GM23338 (cell line): ENCODE measurements around the gene CEP131. TPM values are rescaled to one million over a fixed set of nuclear protein-coding genes. Genes with fewer than 3 reads are reported as not detected.

ENCODE experiments used
- ATAC-seq: fragments of 200-7000 bp; cut with Tn5 transposase; 3 replicates; pipeline ENCODE4 v1.9.1; 2020
- DNase-seq: peaks from one replicate; pipeline ENCODE4 v3.0.0-alpha.2; 2015; ENCODE audit warnings: low spot score
- H2AFZ ChIP-seq: fragments of 200-600 bp; sonication (generic); 2 replicates; pipeline ENCODE4 v1.8.0; 2016; ENCODE audit warnings: antibody characterized with exemption, mild to moderate bottlenecking, moderate library complexity
- H3F3A ChIP-seq: fragments of 200-600 bp; sonication (generic); replicated peaks from 2 replicates; pipeline ENCODE4 v1.8.0; 2017; ENCODE audit warnings: antibody characterized with exemption, mixed run types, low read depth
- H3K27ac ChIP-seq: fragments of 200-600 bp; sonication (generic); 2 replicates; pipeline ENCODE4 v1.6.1; 2016; ENCODE audit warnings: low read depth
- H3K27me3 ChIP-seq: fragments of 200-600 bp; sonication (generic); 2 replicates; pipeline ENCODE4 v1.8.0; 2016; ENCODE audit warnings: mild to moderate bottlenecking, mixed run types, moderate library complexity; ENCODE audit not compliant: insufficient read depth
- H3K36me3 ChIP-seq: fragments of 200-600 bp; sonication (generic); 2 replicates; pipeline ENCODE4 v1.8.0; 2016; ENCODE audit warnings: mild to moderate bottlenecking; ENCODE audit not compliant: insufficient read depth
- H3K4me1 ChIP-seq: fragments of 200-600 bp; sonication (generic); 2 replicates; pipeline ENCODE4 v1.8.0; 2016; ENCODE audit warnings: mild to moderate bottlenecking, moderate library complexity; ENCODE audit not compliant: insufficient read depth
- H3K4me2 ChIP-seq: fragments of 200-600 bp; sonication (generic); 2 replicates; pipeline ENCODE4 v1.7.1; 2017; ENCODE audit warnings: mixed run types
- H3K4me3 ChIP-seq: fragments of 200-600 bp; sonication (generic); 2 replicates; pipeline ENCODE4 v1.6.1; 2016; ENCODE audit warnings: mixed run types
- H3K79me2 ChIP-seq: fragments of 200-600 bp; sonication (generic); replicated peaks from 2 replicates; pipeline ENCODE4 v1.8.0; 2017; ENCODE audit warnings: mild to moderate bottlenecking; ENCODE audit not compliant: insufficient read depth
- H3K9me2 ChIP-seq: fragments of 200-600 bp; sonication (generic); 2 replicates; pipeline ENCODE4 v1.8.0; 2017; ENCODE audit not compliant: insufficient read depth
- H4K20me1 ChIP-seq: fragments of 200-600 bp; sonication (generic); replicated peaks from 2 replicates; pipeline ENCODE4 v1.8.0; 2017; ENCODE audit warnings: mild to moderate bottlenecking; ENCODE audit not compliant: insufficient read depth
- H3K27ac Mint-ChIP-seq: 2 replicates; pipeline ENCODE4 v1.8.0; 2020; ENCODE audit warnings: inconsistent platforms, mild to moderate bottlenecking, moderate library complexity, mixed read lengths
- H3K27me3 Mint-ChIP-seq: 3 replicates; pipeline ENCODE4 v1.8.0; 2022; ENCODE audit warnings: low read depth, mild to moderate bottlenecking, moderate library complexity, mixed read lengths, inconsistent platforms; ENCODE audit not compliant: insufficient read depth, poor library complexity
- H3K36me3 Mint-ChIP-seq: 3 replicates; pipeline ENCODE4 v1.8.0; 2021; ENCODE audit warnings: low read depth, mild to moderate bottlenecking, inconsistent platforms, moderate library complexity, mixed read lengths
- H3K4me1 Mint-ChIP-seq: 3 replicates; pipeline ENCODE4 v1.8.0; 2020; ENCODE audit warnings: mild to moderate bottlenecking, inconsistent platforms, mixed read lengths
- H3K4me3 Mint-ChIP-seq: 3 replicates; pipeline ENCODE4 v1.8.0; 2021; ENCODE audit warnings: moderate library complexity, mild to moderate bottlenecking, inconsistent platforms, mixed read lengths
- H3K9me3 Mint-ChIP-seq: 3 replicates; pipeline ENCODE4 v1.8.0; 2020; ENCODE audit warnings: moderate library complexity, mild to moderate bottlenecking, inconsistent platforms, mixed read lengths
- CTCF ChIP-seq, 2 experiments: fragments of 200-600 bp in 1 of 2; sonication (generic) in 1 of 2; conservative IDR thresholded peaks; 2 replicates each; pipeline versions ENCODE4 v1.5.1 to v1.6.1; 2016 to 2017; ENCODE audit warnings: antibody characterized with exemption in 2 of 2, low read depth in 2 of 2, mild to moderate bottlenecking in 2 of 2, moderate library complexity in 1 of 2
- ETS1 ChIP-seq: IDR thresholded peaks from 2 replicates; pipeline ENCODE4 v1.6.1; 2016; ENCODE audit warnings: antibody characterized with exemption
- EZH2 ChIP-seq: fragments of 200-600 bp; sonication (generic); IDR thresholded peaks from one replicate; pipeline ENCODE4 v1.8.0; 2017; ENCODE audit warnings: antibody characterized with exemption, mild to moderate bottlenecking, low read depth; ENCODE audit not compliant: unreplicated experiment
- JUNB ChIP-seq: IDR thresholded peaks from one replicate; pipeline ENCODE4 v1.6.1; 2016; ENCODE audit warnings: antibody characterized with exemption; ENCODE audit not compliant: unreplicated experiment
- POLR2AphosphoS5 ChIP-seq: IDR thresholded peaks from 2 replicates; pipeline ENCODE4 v1.6.1; 2016; ENCODE audit warnings: antibody characterized with exemption, low read depth
- ZNF331 ChIP-seq: fragments of 250-450 bp; sonication (Bioruptor Pico); IDR thresholded peaks from 2 replicates; pipeline ENCODE4 v1.5.0; 2020; ENCODE audit warnings: low read depth, mild to moderate bottlenecking, moderate library complexity
- polyA plus RNA-seq: library from polyadenylated mRNA; unstranded; fragments of >200 nt; fragmentation: Nextera tagmentation; extraction: Ambion mirVana; gene quantifications from 2 replicates; pipeline ENCODE4 v1.2.1, GENCODE V29; 2016
- total RNA-seq: library from RNA; depleted of rRNA; stranded (reverse); fragments of >200 nt; shearing (Covaris generic); gene quantifications from 2 replicates; pipeline ENCODE4 v1.2.3, GENCODE V29; 2014
- TF ChIP-seq, protein P1 (sequence below): fragments of 250-450 bp; sonication (Bioruptor Pico); IDR thresholded peaks from 2 replicates; pipeline ENCODE4 v1.5.0; 2020; ENCODE audit warnings: mild to moderate bottlenecking, moderate library complexity

The CEP131 gene
- total and polyA plus RNA-seq, 2 experiments from 2014 or later, result 26.8 to 35.5 TPM

GRCh38 chr17:81159611-81160265 is 63.0 kb downstream of the CEP131 start (continued):
- TF ChIP-seq, protein P1, sequence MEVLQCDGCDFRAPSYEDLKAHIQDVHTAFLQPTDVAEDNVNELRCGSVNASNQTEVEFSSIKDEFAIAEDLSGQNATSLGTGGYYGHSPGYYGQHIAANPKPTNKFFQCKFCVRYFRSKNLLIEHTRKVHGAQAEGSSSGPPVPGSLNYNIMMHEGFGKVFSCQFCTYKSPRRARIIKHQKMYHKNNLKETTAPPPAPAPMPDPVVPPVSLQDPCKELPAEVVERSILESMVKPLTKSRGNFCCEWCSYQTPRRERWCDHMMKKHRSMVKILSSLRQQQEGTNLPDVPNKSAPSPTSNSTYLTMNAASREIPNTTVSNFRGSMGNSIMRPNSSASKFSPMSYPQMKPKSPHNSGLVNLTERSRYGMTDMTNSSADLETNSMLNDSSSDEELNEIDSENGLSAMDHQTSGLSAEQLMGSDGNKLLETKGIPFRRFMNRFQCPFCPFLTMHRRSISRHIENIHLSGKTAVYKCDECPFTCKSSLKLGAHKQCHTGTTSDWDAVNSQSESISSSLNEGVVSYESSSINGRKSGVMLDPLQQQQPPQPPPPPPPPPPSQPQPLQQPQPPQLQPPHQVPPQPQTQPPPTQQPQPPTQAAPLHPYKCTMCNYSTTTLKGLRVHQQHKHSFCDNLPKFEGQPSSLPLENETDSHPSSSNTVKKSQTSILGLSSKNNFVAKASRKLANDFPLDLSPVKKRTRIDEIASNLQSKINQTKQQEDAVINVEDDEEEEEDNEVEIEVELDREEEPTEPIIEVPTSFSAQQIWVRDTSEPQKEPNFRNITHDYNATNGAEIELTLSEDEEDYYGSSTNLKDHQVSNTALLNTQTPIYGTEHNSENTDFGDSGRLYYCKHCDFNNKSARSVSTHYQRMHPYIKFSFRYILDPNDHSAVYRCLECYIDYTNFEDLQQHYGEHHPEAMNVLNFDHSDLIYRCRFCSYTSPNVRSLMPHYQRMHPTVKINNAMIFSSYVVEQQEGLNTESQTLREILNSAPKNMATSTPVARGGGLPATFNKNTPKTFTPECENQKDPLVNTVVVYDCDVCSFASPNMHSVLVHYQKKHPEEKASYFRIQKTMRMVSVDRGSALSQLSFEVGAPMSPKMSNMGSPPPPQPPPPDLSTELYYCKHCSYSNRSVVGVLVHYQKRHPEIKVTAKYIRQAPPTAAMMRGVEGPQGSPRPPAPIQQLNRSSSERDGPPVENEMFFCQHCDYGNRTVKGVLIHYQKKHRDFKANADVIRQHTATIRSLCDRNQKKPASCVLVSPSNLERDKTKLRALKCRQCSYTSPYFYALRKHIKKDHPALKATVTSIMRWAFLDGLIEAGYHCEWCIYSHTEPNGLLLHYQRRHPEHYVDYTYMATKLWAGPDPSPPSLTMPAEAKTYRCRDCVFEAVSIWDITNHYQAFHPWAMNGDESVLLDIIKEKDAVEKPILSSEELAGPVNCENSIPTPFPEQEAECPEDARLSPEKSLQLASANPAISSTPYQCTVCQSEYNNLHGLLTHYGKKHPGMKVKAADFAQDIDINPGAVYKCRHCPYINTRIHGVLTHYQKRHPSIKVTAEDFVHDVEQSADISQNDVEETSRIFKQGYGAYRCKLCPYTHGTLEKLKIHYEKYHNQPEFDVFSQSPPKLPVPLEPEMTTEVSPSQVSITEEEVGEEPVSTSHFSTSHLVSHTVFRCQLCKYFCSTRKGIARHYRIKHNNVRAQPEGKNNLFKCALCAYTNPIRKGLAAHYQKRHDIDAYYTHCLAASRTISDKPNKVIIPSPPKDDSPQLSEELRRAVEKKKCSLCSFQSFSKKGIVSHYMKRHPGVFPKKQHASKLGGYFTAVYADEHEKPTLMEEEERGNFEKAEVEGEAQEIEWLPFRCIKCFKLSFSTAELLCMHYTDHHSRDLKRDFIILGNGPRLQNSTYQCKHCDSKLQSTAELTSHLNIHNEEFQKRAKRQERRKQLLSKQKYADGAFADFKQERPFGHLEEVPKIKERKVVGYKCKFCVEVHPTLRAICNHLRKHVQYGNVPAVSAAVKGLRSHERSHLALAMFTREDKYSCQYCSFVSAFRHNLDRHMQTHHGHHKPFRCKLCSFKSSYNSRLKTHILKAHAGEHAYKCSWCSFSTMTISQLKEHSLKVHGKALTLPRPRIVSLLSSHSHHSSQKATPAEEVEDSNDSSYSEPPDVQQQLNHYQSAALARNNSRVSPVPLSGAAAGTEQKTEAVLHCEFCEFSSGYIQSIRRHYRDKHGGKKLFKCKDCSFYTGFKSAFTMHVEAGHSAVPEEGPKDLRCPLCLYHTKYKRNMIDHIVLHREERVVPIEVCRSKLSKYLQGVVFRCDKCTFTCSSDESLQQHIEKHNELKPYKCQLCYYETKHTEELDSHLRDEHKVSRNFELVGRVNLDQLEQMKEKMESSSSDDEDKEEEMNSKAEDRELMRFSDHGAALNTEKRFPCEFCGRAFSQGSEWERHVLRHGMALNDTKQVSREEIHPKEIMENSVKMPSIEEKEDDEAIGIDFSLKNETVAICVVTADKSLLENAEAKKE (CRISPR knock-in tag), result no peak
- TF ChIP-seq EZH2, result no peak
- no peak for TF ChIP-seq CTCF (conservative IDR thresholded peaks at IDR 0.05; ENCODE audit: low read depth in 2 of 2)
- no peak for TF ChIP-seq ZNF331
- TF ChIP-seq JUNB, result no peak

GRCh38 chr17:81158688-81159590 is 63.8 kb downstream of the CEP131 start:
- H3K4me1 Mint-ChIP-seq, result no peaks in the 10 kb centered on the region
- Histone ChIP-seq H3K36me3 (no peaks in the 10 kb centered on the region), H3K4me3 (no peak overlapping the region), H2AFZ (no peak overlapping the region), H3K27ac (no peak overlapping the region), H3K4me2 (no peak overlapping the region), H3K27me3 (no peaks in the 10 kb centered on the region), H3K79me2 (no peaks in the 10 kb centered on the region), H3F3A (no peaks in the 10 kb centered on the region), H3K4me1 (no peaks in the 10 kb centered on the region), H4K20me1 (no peaks in the 10 kb centered on the region), H3K9me2 (no peaks in the 10 kb centered on the region)
- no peaks in the 10 kb centered on the region for H3K9me3 Mint-ChIP-seq
- H3K27ac Mint-ChIP-seq, result no peak overlapping the region
- H3K27me3 Mint-ChIP-seq, result peaks cover 8% of the 10 kb centered on the region
- H3K4me3 Mint-ChIP-seq, result no peak overlapping the region
- ATAC-seq, result no peak
- no peak for DNase-seq
- no peaks in the 10 kb centered on the region for H3K36me3 Mint-ChIP-seq
- TF ChIP-seq ETS1, result no peak
- TF ChIP-seq EZH2, result no peak
- TF ChIP-seq ZNF331, result no peak
- TF ChIP-seq POLR2AphosphoS5, result no peak
